IPS-18a (cell line): ENCODE results near the gene USP49.
"Not testable (repeated sequence)": the region's sequence is repeated elsewhere in the genome, so short reads cannot be mapped to it uniquely, and the experiment has no call there.

Source experiments
- H3K27ac ChIP-seq: one replicate; pipeline ENCODE4 v1.5.1; 2013; ENCODE audit warnings: low read length
- H3K27me3 ChIP-seq: one replicate; pipeline ENCODE4 v1.6.1; 2013; ENCODE audit warnings: mild to moderate bottlenecking, low read length; ENCODE audit not compliant: control insufficient read depth, insufficient read depth
- H3K36me3 ChIP-seq: one replicate; pipeline ENCODE4 v1.6.1; 2013; ENCODE audit warnings: low read depth, low read length; ENCODE audit not compliant: control insufficient read depth
- H3K4me1 ChIP-seq: one replicate; pipeline ENCODE4 v1.6.1; 2013; ENCODE audit warnings: low read depth, low read length; ENCODE audit not compliant: control insufficient read depth
- H3K4me3 ChIP-seq: one replicate; pipeline ENCODE4 v1.5.1; 2013; ENCODE audit warnings: low read length
- H3K9ac ChIP-seq: one replicate; pipeline ENCODE4 v1.6.1; 2013; ENCODE audit warnings: mild to moderate bottlenecking, low read length, moderate library complexity
- H3K9me3 ChIP-seq: one replicate; pipeline ENCODE4 v1.6.1; 2013; ENCODE audit warnings: low read depth, low read length; ENCODE audit not compliant: control insufficient read depth

Gene USP49

DNA sequence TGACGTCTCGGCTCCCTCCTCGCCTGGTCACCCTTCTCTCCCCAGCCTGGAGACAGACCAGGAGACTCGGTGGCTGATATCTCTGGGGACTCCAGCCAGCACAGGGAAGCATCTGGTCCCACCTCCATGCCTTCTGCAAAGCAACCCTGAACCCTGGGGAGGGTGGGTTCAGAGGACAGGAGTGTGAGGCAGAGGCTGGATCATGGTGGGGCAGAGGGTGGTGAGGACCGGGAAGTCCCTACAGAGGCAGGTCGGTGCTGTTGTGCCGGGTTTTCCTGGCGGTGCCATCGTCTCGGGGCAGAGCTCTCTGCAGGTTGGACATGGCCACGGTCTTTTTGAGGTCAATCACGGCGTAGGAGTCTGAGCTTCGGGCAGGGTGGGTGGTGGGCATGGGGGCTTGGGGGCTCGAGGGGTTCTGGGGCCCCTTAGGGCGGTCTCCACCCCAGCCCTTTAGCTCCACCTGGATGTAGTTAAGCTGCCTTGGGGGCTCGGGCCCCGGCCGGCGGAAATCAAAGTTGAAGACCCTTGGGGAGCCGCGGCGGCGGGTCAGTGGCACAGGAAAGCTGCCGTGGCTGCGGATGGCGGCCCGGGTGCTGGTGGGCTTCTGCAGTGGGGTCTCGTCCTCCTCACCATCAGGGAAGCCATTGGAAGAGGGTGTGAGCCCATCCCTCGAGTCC lies 124.7 kb downstream of the USP49 start:
- Histone ChIP-seq H3K9me3 (no peaks in the 10 kb centered on the region), H3K9ac (no peak overlapping the region), H3K27ac (no peak overlapping the region), H3K36me3 (peaks cover 23% of the 10 kb centered on the region), H3K4me1 (no peaks in the 10 kb centered on the region), H3K27me3 (no peaks in the 10 kb centered on the region), H3K4me3 (no peak overlapping the region)

DNA sequence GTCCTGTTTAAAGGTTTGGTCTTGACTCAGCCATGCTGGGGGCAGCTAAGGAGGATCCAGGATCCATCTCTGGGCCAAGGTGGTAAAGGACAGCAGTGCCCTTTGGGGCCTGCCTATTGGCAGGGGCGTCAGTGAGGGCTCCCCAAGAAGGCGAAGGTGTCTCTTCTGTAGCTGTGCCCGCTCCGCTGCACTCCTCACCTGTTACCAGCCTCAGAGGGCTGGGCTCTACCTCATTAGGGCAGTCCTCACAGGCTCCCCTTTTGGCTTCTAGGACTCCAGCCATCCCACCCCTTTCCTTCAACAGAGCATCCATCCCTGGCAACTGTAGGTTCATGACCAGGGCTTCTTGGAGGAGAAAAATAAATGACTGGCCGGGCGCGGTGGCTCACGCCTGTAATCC lies 125.8 kb downstream of the USP49 start:
- no peak overlapping the region for H3K4me3 ChIP-seq
- no peaks in the 10 kb centered on the region for H3K9me3 ChIP-seq
- H3K4me1 ChIP-seq: no peaks in the 10 kb centered on the region
- peaks cover 15% of the 10 kb centered on the region for H3K36me3 ChIP-seq
- no peak overlapping the region for H3K9ac ChIP-seq
- no peak overlapping the region for H3K27ac ChIP-seq
- H3K27me3 ChIP-seq: no peaks in the 10 kb centered on the region

DNA sequence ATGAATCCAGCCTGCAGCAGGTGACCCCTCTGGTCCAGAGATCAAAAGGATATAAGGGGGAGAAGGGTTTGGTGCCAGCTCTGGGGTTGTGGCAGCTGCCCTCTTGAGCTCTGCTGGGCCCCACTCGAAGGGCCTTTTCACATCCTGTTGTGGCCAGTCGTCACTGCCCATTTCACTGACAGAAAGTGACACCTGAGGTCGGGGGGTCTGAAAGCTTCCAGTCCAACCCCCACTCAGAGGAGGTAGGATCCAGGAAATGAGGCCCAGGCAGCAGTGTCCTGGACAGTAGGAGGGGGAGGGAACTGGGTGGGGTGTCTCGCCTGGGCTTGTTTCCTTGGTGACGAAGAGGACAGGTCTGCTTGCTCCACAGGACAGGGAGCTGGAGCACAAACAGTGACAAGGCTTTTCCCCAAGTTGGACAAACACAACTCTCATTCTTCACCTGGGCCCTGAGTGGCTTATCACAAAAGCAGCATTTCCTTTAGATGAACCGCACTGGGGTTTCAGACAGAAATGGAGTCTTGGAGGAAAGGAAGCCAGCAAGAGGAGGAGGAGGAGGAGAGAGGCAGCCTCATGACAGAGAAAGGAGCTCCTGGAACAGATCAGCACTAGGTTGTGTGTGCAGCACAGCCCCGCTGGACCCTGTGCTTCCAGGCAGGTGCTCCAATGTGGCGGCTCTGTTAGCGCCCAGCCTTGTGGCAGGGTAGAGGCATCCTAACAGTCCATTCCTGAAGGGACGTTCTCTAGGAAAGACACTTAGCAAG lies 126.4 kb downstream of the USP49 start:
- H3K9ac ChIP-seq: no peak overlapping the region
- H3K36me3 ChIP-seq: peaks cover 13% of the 10 kb centered on the region
- H3K27me3 ChIP-seq: no peaks in the 10 kb centered on the region
- no peak overlapping the region for H3K4me3 ChIP-seq
- no peaks in the 10 kb centered on the region for H3K9me3 ChIP-seq
- H3K27ac ChIP-seq: no peak overlapping the region
- H3K4me1 ChIP-seq: no peaks in the 10 kb centered on the region

DNA sequence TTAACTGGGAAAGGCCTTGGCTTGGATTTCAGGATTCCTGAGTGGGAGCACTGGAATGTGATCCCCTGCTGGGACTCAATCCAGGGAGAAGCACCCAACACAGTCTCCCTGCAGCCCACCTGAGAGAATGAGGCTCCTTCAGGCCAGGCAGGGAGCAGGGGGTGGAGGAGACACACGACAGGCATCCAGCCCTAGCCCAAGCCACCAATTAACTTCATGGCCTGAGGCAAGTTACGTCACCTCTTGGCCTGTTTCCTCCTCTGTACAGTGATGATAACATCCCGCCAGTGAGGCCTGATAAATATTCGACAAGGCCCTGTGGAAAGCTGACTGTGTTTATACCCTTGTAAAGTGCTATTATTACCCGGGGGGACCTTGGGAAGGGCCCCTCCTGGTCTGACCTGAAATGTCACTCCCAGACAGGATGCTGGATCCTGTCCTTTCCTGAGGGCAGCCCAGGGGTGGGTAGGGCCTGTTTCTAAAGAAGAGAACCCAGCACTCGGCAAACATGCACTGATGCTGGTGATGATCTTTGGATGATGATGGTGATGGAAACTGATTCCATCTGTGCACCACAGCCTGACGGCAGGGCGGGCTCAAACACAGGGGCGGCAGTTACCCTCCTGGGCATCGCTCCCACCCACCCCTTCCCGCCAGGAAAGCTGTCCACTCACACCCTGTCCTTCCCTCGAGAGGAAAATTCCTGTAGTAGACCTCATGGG lies 127.9 kb downstream of the USP49 start:
- Histone ChIP-seq H3K36me3 (peaks cover 8% of the 10 kb centered on the region), H3K4me3 (no peak overlapping the region), H3K9me3 (no peaks in the 10 kb centered on the region), H3K9ac (no peak overlapping the region), H3K27ac (no peak overlapping the region), H3K27me3 (no peaks in the 10 kb centered on the region), H3K4me1 (no peaks in the 10 kb centered on the region)

DNA sequence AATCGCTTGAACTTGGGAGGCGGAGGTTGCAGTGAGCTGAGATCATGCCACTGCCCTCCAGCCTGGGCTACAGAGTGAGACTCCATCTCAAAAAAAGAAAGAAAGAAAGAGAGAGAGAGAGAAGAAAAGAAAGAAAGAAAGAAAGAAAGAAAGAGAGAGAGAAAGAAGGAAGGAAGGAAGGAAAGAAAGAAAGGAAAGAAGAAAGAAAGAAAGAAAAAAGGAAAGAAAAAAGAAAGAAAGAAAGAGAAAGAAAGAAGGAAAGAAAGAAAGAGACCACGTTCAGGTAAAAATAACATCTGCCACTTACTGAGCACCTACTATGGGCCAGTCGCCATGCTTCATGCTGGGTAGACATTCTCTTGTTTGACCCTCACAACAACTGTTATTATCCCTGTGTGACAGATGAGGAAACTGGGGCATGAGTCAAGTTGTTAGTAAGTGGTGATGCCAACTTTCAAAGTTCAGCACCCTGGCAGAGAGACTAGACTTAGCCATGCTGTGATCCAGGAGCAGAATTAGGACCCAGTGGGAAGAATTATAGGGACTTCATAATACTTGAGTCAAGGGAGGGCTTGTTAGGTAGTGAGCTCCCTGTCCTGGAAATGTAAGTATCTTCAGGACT lies 129.0 kb downstream of the USP49 start:
- H3K36me3 ChIP-seq, H3K9ac ChIP-seq, H3K27ac ChIP-seq, H3K4me1 ChIP-seq, H3K4me3 ChIP-seq, H3K27me3 ChIP-seq, H3K9me3 ChIP-seq: not testable (repeated sequence)

DNA sequence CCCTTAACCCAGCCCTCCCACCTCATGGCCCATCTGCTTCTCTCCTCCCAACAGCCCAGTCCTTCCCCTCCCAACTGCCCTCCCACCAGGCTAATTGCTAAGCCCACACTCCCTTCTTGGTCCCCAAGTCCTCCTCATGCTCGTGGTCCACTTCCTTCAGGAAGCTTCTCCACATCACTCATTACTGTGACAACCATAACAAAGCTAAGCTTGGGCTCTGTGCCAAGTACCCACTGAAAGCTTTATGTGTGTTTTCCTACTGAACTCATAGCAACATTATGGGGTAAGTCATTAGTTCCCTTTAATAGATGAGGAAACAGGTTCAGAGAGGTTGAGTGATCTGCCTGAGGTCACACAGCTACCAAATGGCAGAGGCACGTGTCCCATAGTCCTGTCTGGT lies 131.7 kb downstream of the USP49 start:
- Histone ChIP-seq H3K9ac (no peak overlapping the region), H3K4me3 (no peak overlapping the region), H3K27ac (no peak overlapping the region), H3K27me3 (no peaks in the 10 kb centered on the region), H3K9me3 (no peaks in the 10 kb centered on the region), H3K4me1 (no peaks in the 10 kb centered on the region), H3K36me3 (no peaks in the 10 kb centered on the region)

DNA sequence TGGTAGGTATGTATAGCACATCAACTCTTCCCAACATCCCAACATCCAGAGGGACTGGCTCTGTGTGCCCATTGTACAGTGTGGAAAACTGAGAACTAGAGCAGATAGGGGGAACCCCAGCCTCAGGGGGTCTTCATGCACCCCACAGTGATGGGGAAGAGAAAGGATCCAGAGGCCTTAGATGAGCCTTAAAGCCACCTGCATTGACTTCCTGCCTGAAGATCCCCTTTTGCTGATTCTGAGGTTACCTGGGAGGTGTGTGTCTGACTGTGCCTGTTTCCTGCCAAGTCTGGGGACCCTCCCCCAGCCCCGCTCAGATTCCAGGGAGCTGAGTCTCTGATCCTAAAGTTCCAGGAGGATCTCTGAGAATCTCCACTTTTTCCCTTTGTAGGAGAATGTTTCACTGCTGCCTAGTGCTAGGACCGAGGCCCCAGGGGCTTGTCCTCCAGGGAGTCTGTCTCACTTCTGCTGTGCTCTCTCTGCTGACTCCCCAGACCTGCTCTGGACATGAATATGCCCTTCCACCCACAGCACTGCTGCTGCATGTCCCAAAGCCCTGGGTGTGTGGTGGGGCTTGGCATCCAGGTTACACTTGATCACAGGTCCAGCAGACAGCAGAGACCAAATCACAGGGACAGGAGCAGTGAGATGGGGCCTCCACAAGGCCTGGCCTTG lies 135.1 kb downstream of the USP49 start:
- no peak overlapping the region for H3K9ac ChIP-seq
- H3K9me3 ChIP-seq: no peaks in the 10 kb centered on the region
- no peaks in the 10 kb centered on the region for H3K4me1 ChIP-seq
- no peaks in the 10 kb centered on the region for H3K27me3 ChIP-seq
- no peak overlapping the region for H3K27ac ChIP-seq
- H3K36me3 ChIP-seq: no peaks in the 10 kb centered on the region
- no peak overlapping the region for H3K4me3 ChIP-seq

DNA sequence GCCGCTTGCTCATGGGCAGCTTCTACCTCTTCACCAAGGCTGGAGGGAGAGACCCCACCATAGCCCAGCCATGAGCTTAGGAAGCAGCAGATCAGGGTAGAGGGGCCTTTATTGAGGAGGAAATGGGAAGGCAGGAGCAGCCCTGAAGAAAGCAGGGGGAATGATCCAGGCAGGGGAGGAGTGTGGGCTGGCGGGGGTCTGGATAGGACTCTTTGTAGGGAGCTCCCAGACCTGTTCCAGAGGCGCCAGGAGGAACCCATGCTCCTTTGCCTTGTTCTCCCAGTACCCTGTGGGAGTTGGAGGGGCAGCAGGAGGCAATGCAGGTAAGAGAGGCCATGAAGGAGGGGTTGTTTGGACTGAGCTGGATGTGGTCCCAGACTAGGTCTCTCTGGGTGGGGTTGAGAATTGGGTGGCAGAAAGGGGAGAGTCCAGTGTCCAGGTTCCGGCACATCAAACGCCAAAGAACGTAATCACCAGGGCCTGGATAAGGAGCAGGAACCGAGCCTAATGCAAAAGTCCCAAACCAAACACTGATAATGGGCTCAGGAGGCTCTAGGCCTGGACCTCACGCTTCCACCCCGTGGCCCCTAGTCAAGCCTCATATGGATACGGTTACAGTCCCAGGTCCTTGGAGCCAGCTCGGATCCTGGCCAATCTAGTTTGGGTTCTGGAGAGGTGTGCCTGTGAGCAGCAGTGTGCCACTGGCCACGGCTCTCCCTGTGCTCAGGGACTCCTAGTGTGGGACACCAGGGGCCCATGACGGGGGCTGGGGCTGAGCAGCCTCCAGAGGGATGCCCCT lies 135.9 kb downstream of the USP49 start:
- H3K4me1 ChIP-seq: no peaks in the 10 kb centered on the region
- H3K9me3 ChIP-seq: no peaks in the 10 kb centered on the region
- H3K4me3 ChIP-seq: no peak overlapping the region
- no peak overlapping the region for H3K9ac ChIP-seq
- H3K27me3 ChIP-seq: no peaks in the 10 kb centered on the region
- no peak overlapping the region for H3K27ac ChIP-seq
- H3K36me3 ChIP-seq: no peaks in the 10 kb centered on the region

DNA sequence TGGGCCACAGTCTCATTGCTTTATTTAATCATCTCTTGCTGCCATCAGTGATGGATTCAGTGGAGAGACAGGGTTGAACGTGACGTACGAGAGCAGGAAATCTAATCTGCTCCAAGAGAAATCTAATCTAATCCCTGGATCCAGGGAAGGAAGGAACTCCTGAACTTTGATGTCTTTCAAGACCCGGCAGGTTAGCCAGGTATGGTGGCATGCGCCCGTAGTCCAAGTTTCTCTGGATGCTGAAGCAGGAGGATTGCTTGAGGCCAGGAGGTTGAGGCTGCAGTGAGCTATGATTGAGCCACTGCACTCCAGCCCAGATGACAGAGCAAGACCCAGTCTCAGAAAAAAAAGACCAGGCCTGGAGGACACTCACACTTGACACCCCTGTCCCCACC lies 136.5 kb downstream of the USP49 start:
- Histone ChIP-seq H3K4me1 (no peaks in the 10 kb centered on the region), H3K9ac (no peak overlapping the region), H3K27me3 (no peaks in the 10 kb centered on the region), H3K4me3 (no peak overlapping the region), H3K27ac (no peak overlapping the region), H3K36me3 (no peaks in the 10 kb centered on the region), H3K9me3 (no peaks in the 10 kb centered on the region)

DNA sequence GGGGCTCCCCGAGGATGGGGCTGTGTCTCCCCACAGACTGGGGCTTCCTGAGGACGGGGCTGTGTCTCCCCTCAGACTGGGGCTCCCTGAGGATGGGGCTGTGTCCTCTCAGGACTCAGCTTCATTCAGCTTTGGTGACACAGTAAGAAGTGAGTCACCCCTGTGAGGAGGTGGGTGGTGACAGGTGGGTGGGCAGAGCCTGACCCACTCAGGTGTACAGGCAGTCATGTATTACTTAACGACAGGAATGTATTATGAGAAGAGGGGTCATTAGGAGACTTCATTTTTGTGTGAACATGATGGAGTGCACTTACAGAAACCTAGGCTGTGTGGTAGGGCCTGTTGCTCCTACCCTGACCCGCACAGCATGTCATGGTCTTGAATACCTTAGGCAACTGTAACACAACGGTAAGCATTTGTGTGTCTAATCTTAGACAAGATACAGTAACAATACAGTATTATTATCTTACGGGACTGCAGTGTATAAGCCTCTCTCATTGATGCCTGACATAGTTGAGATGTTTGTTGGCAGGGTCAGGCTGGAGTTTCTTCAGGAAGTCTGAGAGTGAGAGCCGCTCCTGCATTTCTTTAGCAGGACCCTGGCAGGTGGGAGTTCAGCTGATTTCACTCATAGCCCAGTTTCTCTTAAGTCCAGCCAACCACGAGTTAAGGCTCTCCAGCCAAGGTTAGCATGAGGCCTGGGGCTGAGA lies 137.1 kb downstream of the USP49 start:
- H3K9me3 ChIP-seq: no peaks in the 10 kb centered on the region
- no peak overlapping the region for H3K27ac ChIP-seq
- H3K36me3 ChIP-seq: no peaks in the 10 kb centered on the region
- H3K27me3 ChIP-seq: no peaks in the 10 kb centered on the region
- H3K4me3 ChIP-seq: no peak overlapping the region
- no peak overlapping the region for H3K9ac ChIP-seq
- H3K4me1 ChIP-seq: no peaks in the 10 kb centered on the region
